ENCODE results near the gene DOK7. TPM values are rescaled to one million over a fixed set of nuclear protein-coding genes. Genes with fewer than 3 reads are reported as not detected.

Gene DOK7
- total RNA-seq, 2 donors from 2014 or later, result 8.8 to 36.7 TPM

DNA sequence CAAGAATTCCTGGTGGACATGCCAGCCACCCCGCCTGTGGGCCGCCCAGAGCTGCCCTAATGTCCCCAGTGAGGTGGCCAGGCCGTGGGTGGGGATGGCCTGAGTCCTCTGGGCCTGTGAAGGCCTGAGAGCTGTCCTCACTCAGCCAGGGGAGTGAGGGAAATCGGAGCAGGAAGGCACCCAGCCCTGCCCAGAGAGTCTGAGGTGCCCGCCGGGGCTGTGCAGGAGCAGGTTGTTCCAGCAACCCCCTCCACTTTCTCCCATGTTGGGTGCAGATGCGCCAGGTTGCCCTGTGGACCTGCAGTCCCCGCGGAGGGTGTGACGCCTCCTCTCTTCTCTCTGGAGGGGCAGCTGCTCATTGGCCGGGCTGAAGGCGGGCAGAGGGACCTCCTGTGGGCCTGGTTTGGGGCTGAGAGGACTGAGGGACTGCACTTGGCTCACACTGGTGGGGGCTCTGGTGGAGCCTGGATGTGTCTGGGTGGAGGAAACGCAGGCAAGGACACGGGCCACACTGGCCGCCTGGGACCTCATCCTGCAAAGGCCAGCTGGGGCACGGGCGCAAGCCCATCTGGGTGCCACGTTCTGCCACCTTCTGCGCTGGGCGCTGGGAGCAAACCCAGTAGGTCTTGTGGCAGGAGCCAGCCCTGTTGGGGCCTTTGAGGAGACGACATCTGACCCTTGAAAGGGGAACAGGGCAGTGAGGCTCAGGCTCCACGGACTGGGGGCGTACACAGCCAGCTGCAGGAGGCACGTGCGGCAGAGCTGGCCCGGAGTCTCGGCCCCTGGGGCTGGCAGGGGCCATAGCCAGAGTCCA is 14.0 kb downstream of the DOK7 start:
- Histone ChIP-seq H3K27ac (no peak overlapping the region), H3K4me3 (no peak overlapping the region), H3K27me3 (replicated peaks; ENCODE audit: insufficient read depth) (no peaks in the 10 kb centered on the region), H3K4me1 (ENCODE audit: control insufficient read depth in 1 of 2, low read depth in 2 of 2) (peaks cover 0 to 6% of the 10 kb centered on the region in 2 donors), H3K36me3 (no peaks in the 10 kb centered on the region), H3K9me3 (no peaks in the 10 kb centered on the region)
- DNase-seq (ENCODE audit: low spot score), result no peak
- no peak for TF ChIP-seq CTCF (IDR thresholded peaks at IDR 0.05)
- no peak for ATAC-seq (ENCODE audit: insufficient number of reproducible peaks, low FRiP score, low read depth)

- no peak for DNase-seq (ENCODE audit: low spot score)
- no peak for ATAC-seq (ENCODE audit: insufficient number of reproducible peaks, low FRiP score, low read depth)
- TF ChIP-seq CTCF (IDR thresholded peaks at IDR 0.05), result no peak
- Histone ChIP-seq H3K9me3 (no peaks in the 10 kb centered on the region), H3K36me3 (no peaks in the 10 kb centered on the region), H3K4me1 (ENCODE audit: control insufficient read depth in 1 of 2, low read depth in 2 of 2) (peaks cover 0 to 13% of the 10 kb centered on the region in 2 donors), H3K4me3 (no peak overlapping the region), H3K27me3 (replicated peaks; ENCODE audit: insufficient read depth) (no peaks in the 10 kb centered on the region), H3K27ac (no peak overlapping the region)
Observed at GRCh38 chr4:3477750-3478430, 14.8 kb downstream of the DOK7 start.

DNA sequence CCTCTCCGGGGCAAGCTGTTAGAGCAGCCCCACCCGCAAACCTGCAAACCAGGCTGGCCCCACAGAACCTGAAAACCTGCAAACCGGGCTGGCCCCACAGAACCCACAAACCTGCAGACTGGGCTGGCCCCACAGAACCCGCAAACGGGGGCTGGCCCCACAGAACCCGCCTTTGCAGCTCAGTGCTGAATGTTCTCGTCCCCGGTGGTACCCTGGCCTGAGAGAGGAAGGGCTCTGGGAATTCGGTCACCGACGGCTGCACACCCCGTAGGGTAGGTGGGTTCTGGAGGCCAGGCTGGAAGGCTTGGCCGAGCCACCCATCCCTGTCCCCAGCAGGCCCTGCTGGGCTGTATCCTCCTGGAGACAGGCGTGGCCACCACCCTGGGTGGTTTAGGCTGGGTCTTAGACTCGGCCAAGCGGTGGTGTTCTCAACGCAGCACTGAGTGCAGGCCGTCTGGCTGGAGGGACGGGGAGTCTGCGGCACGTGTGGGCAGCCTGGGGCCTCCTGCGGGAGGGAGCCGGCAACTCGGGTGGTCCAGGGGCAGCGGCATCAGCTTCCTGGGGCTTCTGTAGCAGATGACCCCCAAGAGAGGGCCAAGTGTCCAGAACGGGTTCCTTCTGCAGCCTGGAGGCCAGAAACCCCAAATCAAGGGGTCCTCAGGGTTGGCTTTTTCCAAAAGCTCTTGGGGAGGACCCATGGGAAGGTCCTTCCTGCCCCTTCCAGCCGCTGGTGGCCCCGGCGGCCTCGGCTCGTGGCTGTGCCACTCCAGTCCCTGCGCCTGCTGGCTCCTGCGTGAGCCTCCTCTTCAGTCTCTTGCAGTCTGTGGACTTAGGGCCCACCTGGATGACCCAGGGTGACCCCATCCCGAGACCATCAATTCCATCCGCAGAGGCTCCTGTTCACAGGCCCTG is 15.6 kb downstream of the DOK7 start:
- no peak for TF ChIP-seq CTCF (IDR thresholded peaks at IDR 0.05)
- H3K9me3 ChIP-seq, result no peaks in the 10 kb centered on the region
- peaks cover under 1 to 15% of the 10 kb centered on the region in 2 donors for H3K4me1 ChIP-seq (ENCODE audit: control insufficient read depth in 1 of 2, low read depth in 2 of 2)
- H3K27me3 ChIP-seq (replicated peaks; ENCODE audit: insufficient read depth), result no peaks in the 10 kb centered on the region
- ATAC-seq (ENCODE audit: insufficient number of reproducible peaks, low FRiP score, low read depth) (no peak), DNase-seq (ENCODE audit: low spot score) (no peak)
- no peak overlapping the region for H3K27ac ChIP-seq
- H3K36me3 ChIP-seq, result no peaks in the 10 kb centered on the region
- no peak overlapping the region for H3K4me3 ChIP-seq

- no peaks in the 10 kb centered on the region for H3K27me3 ChIP-seq (replicated peaks; ENCODE audit: insufficient read depth)
- no peaks in the 10 kb centered on the region for H3K9me3 ChIP-seq
- H3K4me1 ChIP-seq (ENCODE audit: control insufficient read depth in 1 of 2, low read depth in 2 of 2), result peaks cover 3 to 23% of the 10 kb centered on the region in 2 donors
- no peak for TF ChIP-seq CTCF (IDR thresholded peaks at IDR 0.05)
- ATAC-seq (ENCODE audit: insufficient number of reproducible peaks, low FRiP score, low read depth), result no peak
- DNase-seq (ENCODE audit: low spot score), result no peak
- H3K4me3 ChIP-seq, result no peak overlapping the region
- no peaks in the 10 kb centered on the region for H3K36me3 ChIP-seq
- peak overlapping the region in 1 of 2 donors; percentile 96 for H3K27ac ChIP-seq
Observed at GRCh38 chr4:3479358-3480101, 16.4 kb downstream of the DOK7 start.
